ENCODE results near the gene TNFRSF6B.
"Not testable (repeated sequence)": the region's sequence is repeated elsewhere in the genome, so short reads cannot be mapped to it uniquely, and the experiment has no call there.

TNFRSF6B gene

DNA sequence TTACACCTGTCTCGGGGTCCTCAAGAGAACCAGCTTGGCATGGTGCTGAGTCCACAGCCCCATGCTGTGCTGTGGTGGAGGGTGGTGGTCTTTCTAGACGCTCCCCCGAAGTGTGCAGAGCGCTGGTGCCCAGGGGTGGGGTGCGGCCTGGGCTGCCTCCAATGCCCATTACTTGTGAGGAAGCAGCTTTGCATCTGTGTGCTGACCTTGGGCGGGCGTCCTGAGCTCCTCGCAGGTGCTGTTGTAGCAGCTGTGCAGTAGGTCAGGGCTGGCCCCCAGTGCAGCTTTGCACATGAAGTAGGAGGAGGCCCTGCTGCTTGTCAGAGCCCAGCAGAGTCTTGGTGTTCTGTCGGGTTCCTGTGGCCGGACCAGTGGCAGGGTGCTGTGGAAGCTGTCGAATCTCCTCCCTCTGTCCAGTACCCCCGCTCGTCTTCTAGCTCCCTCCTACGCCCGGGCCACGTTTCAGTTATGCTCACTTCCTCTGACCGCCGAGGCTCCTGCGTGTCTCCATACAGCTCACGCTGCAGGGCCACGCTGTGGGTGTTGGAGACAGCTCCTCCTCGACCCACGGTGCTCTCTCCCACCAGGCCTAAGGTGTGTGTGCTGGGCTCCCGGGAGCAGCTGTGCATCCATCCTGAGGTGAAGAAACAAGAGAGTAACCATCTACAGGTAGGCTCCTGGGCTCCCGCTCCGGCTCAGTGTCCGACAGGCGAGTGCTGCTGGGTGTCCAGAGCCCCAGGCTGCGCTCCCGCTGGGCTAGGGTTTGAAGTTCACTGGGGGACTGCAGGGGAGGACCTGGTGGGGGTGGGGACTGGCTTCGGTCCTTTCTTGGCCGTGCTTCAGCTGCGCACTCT, 34.3 kb upstream of the TNFRSF6B start:
- no peak for DNase-seq (ENCODE audit: extremely low read depth in 1 of 2, low read depth in 1 of 2)

DNA sequence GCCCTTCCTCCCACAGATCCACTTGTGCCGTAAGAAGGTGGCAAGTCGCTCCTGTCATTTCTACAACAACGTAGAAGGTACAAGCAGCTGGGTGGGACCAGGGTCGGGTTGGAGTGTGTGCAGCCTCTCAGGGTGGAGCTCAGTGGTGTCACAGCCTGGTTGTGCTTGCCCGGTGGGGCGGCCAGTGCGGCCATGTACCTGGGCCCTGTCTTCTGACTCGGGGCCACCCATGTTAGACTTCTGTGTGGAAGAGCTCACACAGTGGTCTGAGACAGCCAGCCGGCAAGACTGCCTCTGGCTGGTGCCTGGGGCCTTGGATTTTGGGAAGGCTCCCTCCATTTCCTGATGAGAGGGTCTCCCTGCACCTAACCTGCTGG, 33.7 kb upstream of the TNFRSF6B start:
- DNase-seq (ENCODE audit: extremely low read depth in 1 of 2, low read depth in 1 of 2), result no peak

DNA sequence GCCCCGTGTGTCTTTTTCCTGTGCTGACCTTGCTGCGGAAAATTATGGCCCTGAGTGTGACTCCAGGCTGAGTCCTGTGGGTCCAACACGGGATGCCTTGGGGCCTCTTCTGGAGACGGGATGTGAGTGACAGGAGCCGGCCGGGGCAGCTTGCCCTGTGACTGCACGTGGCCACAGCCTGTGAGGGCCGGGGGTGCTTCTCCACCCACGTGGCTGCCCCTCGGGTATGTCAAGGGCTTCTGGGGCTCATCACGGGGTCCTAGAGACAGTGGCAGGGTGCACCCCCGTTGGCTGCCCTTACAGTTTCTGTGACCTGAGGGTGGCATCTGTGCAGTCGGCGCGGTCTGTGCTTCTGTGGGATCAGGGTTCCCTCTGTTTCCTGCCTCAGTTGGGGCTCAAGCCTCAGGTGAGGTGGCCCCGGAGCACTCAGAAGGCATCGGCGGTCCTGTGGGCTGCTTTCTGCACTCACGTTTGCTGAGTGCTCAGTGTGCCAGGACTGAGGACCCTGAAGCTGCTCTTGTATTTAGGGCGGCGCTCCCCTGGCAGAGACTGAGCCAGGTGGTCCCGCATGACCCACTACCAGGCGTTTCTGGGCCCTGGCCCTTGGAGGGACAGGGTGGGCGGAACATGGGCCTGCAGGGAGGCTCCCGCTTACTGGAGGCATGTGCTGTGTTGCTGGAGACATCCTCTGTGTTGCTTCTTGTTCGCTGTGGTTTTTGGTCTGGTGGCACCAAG, 33.0 kb upstream of the TNFRSF6B start:
- DNase-seq (ENCODE audit: extremely low read depth in 1 of 2, low read depth in 1 of 2), result no peak

DNA sequence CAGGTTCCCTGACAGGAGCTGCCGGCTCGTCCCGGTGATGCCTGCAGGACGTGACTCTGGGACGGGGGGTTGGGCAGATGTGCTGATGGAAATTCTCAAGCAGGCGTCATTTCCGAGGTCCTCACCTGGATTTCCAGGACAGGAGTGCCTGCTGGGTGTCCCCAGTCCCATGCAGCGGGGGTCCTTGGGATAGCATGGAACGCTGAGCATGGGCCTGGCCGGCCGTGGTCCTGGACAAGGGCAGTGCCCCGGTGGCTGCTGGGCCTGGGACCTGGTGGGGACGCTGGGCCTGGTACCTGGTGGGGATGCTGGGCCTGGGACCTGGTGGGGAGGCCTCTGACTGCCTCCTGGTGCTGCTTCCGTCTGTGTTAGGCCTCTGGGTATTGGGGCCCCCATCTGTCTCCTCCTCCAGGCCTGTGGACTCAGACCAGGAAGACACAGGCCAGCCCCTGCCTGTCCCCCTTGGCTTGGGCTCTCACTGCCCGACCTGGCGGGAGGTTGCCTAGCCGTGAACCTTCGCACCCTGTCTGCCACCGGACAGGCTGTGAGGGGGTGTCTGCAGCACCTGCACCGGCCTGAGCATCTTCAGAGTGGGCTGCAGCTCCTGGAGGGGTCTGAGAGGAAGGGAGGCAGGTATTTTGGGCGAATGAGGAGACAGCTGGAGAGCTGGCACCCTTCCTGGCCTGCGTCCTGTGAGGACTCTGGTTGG, 32.2 kb upstream of the TNFRSF6B start:
- no peak for DNase-seq (ENCODE audit: extremely low read depth in 1 of 2, low read depth in 1 of 2)

DNA sequence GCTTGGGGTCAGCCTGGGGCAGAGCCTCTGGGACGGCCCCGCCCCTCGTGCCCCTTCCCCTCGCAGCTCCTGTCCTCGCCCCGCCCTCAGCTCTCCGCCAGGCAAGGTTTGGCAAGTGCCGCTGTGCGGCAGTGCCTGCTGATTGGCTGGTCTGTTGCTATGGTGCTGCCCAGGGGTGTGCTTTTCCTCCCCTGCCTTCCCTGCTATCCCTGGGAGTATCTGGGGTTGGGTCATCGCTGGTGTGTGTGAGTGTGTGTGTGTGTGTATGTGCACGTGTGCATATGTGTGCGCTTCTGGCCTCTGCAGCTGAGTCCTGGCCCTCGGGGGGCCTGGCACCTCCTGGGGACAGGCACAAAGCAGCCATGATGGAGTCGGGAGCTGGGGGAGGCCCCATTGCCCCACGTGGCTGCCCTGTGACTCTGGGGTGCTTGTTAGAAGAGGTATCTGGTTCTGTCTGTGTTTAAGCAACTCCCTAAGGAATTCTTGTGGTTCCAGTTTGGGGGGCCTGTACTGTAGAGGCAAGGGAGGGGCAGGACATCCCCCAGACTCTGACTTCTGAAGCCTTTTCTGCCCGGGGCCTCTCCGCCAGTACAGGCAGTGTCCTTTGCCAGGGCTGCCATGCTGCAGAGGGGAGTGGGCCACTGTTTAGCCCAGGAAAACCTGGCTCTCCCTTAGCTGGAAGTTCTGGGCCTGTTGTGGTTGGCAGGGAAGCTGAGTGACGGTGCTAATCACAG, 31.4 kb upstream of the TNFRSF6B start:
- DNase-seq (ENCODE audit: extremely low read depth in 1 of 2, low read depth in 1 of 2), result no peak

DNA sequence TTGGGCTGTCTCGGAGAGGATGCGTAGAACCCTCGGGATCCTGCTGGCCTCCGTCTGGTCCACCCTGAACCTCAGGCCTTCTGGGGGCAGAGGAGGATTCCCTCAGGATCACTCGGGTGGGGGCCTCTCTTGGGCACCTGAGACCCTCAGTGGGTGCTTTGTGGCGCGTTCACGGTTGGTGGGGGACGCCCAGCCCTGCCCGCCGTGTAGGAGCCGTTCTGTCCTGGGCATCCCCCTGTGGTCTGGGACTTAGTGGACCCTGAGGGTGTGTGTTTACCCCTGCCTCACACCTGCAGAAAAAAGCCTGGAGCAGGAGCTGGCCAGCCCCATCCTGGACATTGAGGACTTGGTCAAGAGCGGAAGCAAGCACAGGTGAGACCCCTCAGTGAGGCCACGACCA, 30.7 kb upstream of the TNFRSF6B start:
- DNase-seq (ENCODE audit: extremely low read depth in 1 of 2, low read depth in 1 of 2), result no peak

DNA sequence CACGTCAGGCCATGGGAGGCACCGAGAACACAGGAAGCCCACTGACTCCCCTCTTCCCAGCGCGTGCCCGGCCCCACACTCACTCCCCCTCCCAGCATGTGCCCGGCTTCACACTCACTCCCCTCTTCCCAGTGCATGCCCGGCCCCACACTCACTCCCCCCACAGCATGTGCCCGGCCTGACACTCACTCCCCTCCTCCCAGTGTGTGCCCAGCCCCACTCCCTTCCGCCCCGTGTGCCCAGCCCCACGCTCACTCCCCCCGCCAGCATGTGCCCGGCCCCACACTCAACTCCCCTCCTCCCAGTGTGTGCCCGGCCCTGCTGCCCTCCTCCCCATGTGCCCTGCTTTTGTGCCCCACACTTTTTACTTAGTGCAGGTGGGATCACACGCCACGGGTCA, 28.6 kb upstream of the TNFRSF6B start:
- no peak for DNase-seq (ENCODE audit: extremely low read depth in 1 of 2, low read depth in 1 of 2)

DNA sequence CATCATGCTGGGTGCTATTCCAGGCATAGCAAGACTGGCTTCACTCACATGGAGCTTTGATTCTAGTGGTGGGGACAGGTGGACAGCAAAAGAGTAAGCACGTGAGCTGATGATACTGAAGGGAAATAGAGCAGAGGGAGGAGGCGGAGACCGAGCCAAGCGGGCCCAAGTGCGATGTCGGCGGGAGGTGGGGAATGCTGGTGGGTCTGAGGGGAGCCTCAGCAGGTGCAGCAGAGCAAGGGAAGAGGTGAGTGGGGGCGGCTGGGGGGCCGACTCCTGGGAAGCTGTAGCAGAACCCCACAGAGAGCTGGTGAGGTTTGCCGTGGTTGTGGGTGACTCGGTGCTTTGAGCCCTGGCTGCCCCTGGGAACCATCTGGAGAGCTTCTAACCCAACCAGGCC, 28.1 kb upstream of the TNFRSF6B start:
- DNase-seq (ENCODE audit: extremely low read depth in 1 of 2, low read depth in 1 of 2), result no peak

DNA sequence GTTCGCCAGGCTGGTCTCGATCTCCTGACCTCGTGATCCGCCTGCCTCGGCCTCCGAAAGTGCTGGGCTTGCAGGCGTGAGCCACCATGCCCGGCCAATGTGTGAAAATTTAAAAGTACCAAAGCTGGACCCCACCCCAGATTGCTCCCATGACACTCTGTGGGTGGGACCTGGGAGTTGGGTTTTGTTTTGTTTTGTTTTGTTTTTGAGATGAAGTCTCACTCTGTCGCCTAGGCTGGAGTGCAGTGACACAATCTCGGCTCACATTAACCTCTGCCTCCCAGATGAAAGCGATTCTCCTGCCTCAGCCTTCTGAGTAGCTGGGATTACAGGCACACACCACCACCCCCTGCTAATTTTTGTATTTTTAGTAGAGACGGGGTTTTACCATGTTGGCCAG, 24.8 kb upstream of the TNFRSF6B start:
- not testable (repeated sequence) for DNase-seq (ENCODE audit: extremely low read depth in 1 of 2, low read depth in 1 of 2)

DNA sequence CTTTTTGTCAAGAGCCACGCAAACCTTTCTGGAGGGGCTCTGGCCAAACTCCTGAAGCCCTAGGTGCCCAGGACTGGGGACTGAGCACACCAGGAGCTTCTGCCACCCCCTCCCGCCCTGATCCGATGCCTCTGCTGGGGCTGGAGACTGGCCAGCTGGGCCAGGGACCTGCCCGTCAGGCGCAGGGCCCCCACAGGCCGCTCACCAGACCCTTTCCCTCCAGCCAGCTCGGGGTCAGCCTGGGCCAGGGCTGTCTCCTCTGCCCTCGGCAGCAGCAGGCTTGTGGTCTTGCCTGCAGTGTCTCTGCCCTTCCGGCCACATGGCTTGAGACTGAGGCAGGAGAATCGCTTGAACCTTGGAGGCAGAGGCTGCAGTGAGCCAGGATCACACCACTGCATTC, 23.8 kb upstream of the TNFRSF6B start:
- DNase-seq (ENCODE audit: extremely low read depth in 1 of 2, low read depth in 1 of 2), result no peak

DNA sequence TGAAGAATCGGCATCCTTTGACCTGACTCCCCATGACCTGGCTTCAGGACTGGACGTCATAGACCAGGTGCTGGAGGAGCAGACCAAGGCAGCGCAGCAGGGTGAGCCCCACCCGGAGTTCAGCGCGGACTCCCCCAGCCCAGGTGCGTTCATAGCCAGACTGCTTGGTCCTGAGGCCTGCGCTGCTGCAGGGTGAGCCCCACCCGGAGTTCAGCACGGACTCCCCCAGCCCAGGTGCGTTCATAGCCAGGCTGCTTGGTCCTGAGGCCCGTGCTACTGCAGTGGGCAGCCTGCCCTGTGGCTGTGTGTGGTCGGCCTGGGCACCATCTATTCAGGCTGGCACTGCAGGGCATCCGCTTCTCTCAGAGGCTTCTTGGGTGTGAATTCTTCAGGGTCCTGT, 22.5 kb upstream of the TNFRSF6B start:
- DNase-seq (ENCODE audit: extremely low read depth in 1 of 2, low read depth in 1 of 2), result no peak

DNA sequence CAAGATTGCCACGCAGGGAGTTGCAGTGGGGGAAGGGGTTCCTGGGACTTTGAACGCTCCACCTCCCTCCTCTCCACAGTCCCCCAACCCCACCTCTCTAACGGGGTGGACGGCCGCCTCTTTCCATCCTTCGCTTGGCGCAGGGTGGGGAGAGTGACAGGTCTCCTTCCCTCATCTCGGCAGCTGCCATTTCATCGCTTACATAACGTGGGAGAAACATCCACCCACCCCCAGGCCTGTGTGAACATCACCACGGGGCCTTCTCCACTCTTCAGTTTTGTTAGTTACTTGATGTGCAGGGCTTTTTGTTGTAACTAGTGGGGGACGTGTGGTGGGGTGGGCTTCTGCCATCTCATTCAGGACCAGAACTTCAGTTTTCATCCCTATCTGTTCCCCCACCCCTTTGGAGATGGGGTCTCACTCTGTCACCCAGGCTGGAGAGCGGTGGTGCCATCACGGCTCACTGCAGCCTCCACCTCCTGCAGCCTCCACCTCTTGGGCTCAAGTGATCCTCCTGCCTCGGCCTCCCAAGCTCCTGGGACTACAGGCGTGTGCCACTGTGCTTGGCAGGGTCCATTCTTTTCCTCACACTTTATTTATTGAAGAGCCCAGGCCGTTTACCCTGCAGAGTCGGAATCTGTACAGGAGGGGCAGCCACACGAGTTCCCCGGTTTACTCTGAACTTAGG, 20.6 kb upstream of the TNFRSF6B start:
- no peak for DNase-seq (ENCODE audit: extremely low read depth in 1 of 2, low read depth in 1 of 2)

DNA sequence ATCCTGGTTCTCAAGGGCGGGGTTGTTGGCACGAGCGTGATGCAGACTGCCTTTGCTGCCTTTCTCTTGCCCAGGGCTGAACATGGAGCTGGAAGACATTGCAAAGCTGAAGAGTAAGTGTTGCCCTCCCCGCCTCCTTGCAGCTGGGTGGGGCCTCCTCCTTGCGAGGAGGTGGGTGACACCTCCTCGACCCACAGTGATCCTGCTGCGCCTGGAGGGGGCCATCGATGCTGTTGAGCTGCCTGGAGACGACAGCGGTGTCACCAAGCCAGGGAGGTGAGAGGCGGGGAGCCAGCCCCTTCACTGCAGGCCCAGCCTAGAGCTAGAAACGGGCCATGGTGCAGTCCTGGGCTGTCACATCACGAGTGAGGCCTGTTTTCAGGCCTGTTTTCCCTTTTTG, 18.4 kb upstream of the TNFRSF6B start:
- DNase-seq (ENCODE audit: extremely low read depth in 1 of 2, low read depth in 1 of 2), result no peak

DNA sequence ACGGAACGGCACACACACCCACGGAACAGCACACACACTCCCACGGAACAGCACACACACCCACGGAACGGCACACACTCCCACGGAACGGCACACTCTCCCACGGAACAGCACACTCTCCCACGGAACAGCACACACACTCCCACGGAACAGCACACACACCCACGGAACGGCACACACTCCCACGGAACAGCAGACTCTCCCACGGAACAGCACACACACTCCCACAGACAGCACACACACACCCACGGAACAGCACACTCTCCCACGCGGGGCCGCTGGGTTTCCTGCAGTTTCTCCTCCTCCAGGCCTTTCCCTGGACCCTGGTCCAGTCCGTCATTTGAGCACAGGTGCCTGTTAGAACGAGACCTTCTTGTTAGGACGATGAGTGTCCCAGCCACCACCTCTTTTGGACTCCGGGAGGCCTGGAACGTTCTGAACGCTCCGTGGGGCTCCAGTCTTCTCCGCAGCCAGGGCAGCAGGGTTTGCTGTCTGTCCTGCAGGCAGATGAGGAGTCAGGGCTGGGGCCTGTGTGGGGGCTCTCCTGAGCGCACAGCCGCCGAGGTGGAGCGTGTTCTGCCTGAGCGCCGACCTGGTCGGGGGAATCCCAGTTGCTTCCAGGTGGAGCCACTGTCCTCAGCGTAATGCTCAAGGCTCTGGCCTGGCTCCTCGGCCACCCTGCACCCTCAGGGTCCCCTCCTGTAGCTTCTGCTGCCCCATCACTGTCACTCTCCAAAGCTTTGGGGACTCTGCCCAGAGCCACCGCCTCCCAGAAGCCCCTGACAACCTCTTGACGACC, 17.6 kb upstream of the TNFRSF6B start:
- DNase-seq (ENCODE audit: extremely low read depth in 1 of 2, low read depth in 1 of 2), result no peak

DNA sequence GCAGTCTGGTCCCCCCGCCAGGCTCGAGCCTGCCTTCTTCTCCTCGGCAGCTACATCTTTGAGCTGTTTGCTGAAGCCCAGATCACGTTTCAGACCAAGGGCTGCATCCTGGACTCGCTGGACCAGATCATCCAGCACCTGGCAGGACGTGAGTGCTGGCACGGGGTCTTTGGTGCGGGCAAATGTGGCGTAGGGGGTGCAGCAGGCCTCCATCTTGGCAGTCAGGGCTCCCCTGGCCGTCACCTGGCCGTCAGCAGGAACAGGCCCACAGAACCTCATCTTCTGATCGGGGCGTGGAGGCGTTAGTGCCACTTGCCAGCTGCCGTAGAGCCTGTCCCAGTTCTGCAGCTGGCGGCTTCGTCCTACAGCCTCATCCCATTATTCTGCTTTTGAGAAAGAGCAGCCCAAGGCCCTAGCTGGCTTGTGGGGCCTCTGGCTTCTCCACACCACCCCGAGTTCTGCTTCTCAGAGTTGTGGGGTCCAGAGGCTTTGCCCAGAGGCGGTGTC, 16.6 kb upstream of the TNFRSF6B start:
- no peak for DNase-seq (ENCODE audit: extremely low read depth in 1 of 2, low read depth in 1 of 2)

DNA sequence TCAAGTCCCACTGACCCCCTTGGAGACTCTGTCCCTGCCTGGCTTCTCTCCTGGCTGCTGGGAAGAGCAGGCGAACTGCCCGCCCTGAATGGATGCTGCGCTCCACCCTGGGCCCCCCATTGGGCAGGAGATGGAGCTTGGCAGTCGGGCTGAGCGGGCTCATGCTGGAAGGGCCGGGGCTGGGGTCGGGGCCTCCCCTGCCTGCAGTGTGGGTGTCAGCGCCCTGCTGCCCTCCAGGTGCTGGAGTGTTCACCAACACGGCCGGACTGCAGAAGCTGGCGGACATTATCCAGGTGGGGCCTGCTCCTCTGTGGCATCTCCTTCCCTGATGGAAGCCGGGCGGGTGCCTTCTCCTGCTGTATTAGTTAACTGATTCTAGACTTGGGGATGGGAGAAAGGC, 16.0 kb upstream of the TNFRSF6B start:
- DNase-seq (ENCODE audit: extremely low read depth in 1 of 2, low read depth in 1 of 2), result no peak

DNA sequence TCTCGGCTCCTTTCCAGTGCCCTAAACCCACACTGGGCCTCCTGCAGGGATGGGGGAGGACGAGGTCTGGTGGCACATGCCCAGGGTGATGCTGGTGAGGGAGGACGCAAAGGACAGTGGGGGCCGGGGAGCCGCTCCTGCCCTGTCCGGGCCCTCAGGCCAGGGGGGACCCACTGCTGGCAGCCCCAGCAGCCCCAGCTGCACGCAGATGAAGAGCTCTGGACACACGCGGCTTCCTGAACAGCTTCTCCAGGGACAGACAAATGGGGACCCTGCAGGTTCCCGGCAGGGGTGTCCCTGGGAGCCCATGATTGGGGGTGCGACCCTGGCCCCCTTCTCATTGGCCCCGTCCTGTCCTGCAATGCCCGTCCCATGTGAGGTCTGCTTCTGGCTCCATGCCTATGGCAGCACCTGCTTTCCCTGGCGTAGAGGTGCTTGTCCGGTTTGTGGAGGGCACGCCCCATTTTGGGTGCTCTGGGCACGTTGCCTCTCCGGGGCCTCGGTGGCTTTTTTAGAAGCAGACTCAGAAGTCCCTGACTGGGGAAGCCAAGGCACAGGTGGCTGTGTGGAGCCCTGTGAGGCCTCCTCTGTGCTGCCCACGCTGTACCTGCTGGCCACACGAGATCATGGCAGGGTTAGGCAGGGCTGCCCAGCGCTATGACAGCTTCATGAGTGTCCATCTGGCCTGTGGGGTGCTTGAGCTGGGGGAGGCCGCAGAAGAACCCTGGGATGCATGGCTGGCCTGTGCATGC, 15.4 kb upstream of the TNFRSF6B start:
- no peak for DNase-seq (ENCODE audit: extremely low read depth in 1 of 2, low read depth in 1 of 2)

DNA sequence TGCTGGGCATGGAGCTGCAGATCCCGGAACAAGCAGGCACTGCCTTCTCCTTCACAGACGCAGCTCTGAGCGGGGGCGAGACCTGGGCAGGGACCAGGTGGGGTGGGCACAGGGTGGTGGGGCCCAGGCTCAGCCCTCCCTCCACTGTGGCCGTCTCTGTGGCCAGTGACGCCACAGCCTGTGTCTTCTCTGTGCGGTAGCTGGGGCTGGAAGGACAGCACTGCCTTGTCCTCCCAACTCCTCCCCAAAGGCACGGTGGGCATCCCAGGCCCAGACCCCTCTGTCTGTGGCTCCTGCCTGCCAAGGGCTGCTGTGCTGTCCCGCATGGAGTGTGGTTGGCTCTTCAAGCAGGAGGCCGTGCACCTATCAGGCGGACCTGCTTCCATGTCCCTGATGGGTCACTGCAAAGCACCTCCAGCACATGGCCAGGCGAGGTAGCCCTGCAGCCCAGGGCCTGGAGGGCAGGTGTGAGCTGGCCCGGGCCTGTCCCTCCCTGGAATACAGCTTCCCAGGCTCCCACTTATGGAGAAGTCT, 14.8 kb upstream of the TNFRSF6B start:
- DNase-seq (ENCODE audit: extremely low read depth in 1 of 2, low read depth in 1 of 2), result no peak
